Measurements from ENCODE around the gene CEP70. TPM values are rescaled to one million over a fixed set of nuclear protein-coding genes. Genes with fewer than 3 reads are reported as not detected.

CEP70 gene
- polyA plus RNA-seq, 1 experiment = 14.6 TPM

GRCh38 chr3:138467931-138468330 lies 126.1 kb downstream of the CEP70 start:
- POLR2A ChIA-PET = no interaction called here
- TF ChIP-seq, protein P1, sequence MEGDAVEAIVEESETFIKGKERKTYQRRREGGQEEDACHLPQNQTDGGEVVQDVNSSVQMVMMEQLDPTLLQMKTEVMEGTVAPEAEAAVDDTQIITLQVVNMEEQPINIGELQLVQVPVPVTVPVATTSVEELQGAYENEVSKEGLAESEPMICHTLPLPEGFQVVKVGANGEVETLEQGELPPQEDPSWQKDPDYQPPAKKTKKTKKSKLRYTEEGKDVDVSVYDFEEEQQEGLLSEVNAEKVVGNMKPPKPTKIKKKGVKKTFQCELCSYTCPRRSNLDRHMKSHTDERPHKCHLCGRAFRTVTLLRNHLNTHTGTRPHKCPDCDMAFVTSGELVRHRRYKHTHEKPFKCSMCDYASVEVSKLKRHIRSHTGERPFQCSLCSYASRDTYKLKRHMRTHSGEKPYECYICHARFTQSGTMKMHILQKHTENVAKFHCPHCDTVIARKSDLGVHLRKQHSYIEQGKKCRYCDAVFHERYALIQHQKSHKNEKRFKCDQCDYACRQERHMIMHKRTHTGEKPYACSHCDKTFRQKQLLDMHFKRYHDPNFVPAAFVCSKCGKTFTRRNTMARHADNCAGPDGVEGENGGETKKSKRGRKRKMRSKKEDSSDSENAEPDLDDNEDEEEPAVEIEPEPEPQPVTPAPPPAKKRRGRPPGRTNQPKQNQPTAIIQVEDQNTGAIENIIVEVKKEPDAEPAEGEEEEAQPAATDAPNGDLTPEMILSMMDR (IDR thresholded peaks at IDR 0.05; ENCODE audit: low read depth, low read length) = no peak
- Histone ChIP-seq H3K9me3 (ENCODE audit: control insufficient read depth, insufficient read depth, low read length) (no peaks in the 10 kb centered on the region), H3K4me3 (ENCODE audit: low read depth, low read length) (no peak overlapping the region), H3K27ac (ENCODE audit: low read depth, low read length) (no peak overlapping the region), H3K27me3 (ENCODE audit: control insufficient read depth, insufficient read depth, low read length) (peaks cover 16% of the 10 kb centered on the region)
- no peak for DNase-seq (ENCODE audit: low read depth, low spot score)
- CTCF ChIA-PET = interaction anchor here (2.8 kb wide), 1 partner anchor 12 kb away, joined by 10 read pairs; no protein-coding TSS in a partner anchor

DNA sequence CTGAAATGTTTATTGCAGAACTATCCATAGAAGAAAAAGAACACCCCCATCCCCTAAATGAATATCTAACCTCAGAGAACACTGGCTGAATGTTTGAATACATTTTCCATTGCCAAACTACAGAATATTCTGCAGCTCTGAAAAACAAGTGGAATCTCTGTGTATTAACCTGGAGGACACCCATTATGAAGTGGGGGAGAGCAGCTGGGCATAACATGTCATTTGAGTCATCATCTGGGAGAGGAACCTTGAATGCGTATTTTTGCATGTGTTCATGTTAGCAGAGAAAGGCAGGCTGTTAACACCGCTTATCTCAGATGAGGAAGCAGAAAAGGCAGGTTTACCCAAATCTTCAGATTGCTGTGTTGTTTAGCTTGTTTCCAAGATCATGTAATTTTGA lies 128.1 kb downstream of the CEP70 start:
- H3K27ac ChIP-seq (ENCODE audit: low read depth, low read length) = no peak overlapping the region
- TF ChIP-seq, protein P1 (IDR thresholded peaks at IDR 0.05; ENCODE audit: low read depth, low read length) = no peak
- DNase-seq (ENCODE audit: low read depth, low spot score) = no peak
- POLR2A ChIA-PET = no interaction called here
- CTCF ChIA-PET = interaction anchor here (0.8 to 2.8 kb wide), 2 partner anchors 14 to 450 kb away, joined by 3 to 10 read pairs; no protein-coding TSS in a partner anchor
- no peak overlapping the region for H3K4me3 ChIP-seq (ENCODE audit: low read depth, low read length)
- H3K27me3 ChIP-seq (ENCODE audit: control insufficient read depth, insufficient read depth, low read length) = peaks cover 19% of the 10 kb centered on the region
- H3K9me3 ChIP-seq (ENCODE audit: control insufficient read depth, insufficient read depth, low read length) = no peaks in the 10 kb centered on the region

GRCh38 chr3:138465451-138465850 lies 128.6 kb downstream of the CEP70 start:
- CTCF ChIA-PET = interaction anchor here (0.8 to 2.8 kb wide), 3 partner anchors 14 to 450 kb away, joined by 3 to 10 read pairs (median 8); no protein-coding TSS in a partner anchor
- TF ChIP-seq, protein P1 (IDR thresholded peaks at IDR 0.05; ENCODE audit: low read depth, low read length) = no peak
- POLR2A ChIA-PET = no interaction called here
- H3K9me3 ChIP-seq (ENCODE audit: control insufficient read depth, insufficient read depth, low read length) = no peaks in the 10 kb centered on the region
- H3K4me3 ChIP-seq (ENCODE audit: low read depth, low read length) = no peak overlapping the region
- no peak overlapping the region for H3K27ac ChIP-seq (ENCODE audit: low read depth, low read length)
- no peak for DNase-seq (ENCODE audit: low read depth, low spot score)
- peaks cover 19% of the 10 kb centered on the region for H3K27me3 ChIP-seq (ENCODE audit: control insufficient read depth, insufficient read depth, low read length)

GRCh38 chr3:138464491-138464860 lies 129.6 kb downstream of the CEP70 start:
- TF ChIP-seq, protein P1 (IDR thresholded peaks at IDR 0.05; ENCODE audit: low read depth, low read length) = no peak

DNA sequence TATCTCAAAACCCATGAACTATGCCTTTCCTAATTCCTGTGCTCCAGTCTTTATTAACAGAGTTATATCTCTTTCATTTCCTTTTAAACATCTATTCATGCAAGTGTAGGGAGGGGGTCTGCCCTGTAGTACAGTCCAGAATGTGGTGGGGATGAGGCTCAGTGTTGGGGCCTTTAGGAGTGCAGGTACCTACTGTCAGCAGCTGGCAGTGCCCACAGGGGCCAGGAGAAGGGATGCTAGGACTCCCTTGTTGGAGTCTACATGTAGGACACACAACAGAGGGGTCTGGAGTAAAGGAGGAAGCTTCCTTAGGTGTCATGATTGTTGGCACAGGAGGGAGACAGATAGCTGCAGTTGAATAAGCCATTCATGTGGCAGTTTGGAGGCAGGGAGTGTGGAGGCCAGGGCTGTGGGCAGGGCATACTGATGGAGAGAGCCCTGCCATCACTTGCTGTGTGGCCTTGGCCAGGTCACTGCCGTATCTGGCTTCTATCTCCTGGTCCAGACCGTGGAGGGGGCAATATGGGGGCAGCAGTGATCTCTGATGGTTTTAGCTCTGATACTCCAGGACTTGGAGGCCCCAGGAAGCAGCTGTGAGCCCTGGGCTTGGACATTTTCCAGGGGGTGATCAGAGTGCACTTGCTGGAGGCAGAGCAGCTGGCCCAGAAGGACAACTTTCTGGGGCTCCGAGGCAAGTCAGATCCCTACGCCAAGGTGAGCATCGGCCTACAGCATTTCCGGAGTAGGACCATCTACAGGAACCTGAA lies 130.2 kb downstream of the CEP70 start:
- ChIA-PET POLR2A (no interaction called here), CTCF (interaction anchor here (0.5 to 2.5 kb wide), 5 partner anchors 11 to 460 kb away, joined by 3 to 8 read pairs (median 5); no protein-coding TSS in a partner anchor)
- H3K9me3 ChIP-seq (ENCODE audit: control insufficient read depth, insufficient read depth, low read length) = no peaks in the 10 kb centered on the region; the same call in 1 of the 2 replicates
- H3K4me3 ChIP-seq (ENCODE audit: low read depth, low read length) = no peak overlapping the region
- no peak for DNase-seq (ENCODE audit: low read depth, low spot score)
- TF ChIP-seq, protein P1 (IDR thresholded peaks at IDR 0.05; ENCODE audit: low read depth, low read length) = no peak
- peaks cover 13% of the 10 kb centered on the region for H3K27me3 ChIP-seq (ENCODE audit: control insufficient read depth, insufficient read depth, low read length)
- no peak overlapping the region for H3K27ac ChIP-seq (ENCODE audit: low read depth, low read length)

More at GRCh38 chr3:138464491-138464860, 129.6 kb downstream of the CEP70 start:
- H3K27me3 ChIP-seq (ENCODE audit: control insufficient read depth, insufficient read depth, low read length) = peaks cover 18% of the 10 kb centered on the region
- no peak overlapping the region for H3K27ac ChIP-seq (ENCODE audit: low read depth, low read length)
- ChIA-PET POLR2A (no interaction called here), CTCF (interaction anchor here (1.4 to 2.5 kb wide), 2 partner anchors 15 to 16 kb away, joined by 3 to 8 read pairs; no protein-coding TSS in a partner anchor)
- no peak overlapping the region for H3K4me3 ChIP-seq (ENCODE audit: low read depth, low read length)
- DNase-seq (ENCODE audit: low read depth, low spot score) = no peak
- no peaks in the 10 kb centered on the region; the same call in 1 of the 2 replicates for H3K9me3 ChIP-seq (ENCODE audit: control insufficient read depth, insufficient read depth, low read length)

Data from AG04450 (cell line).